ENCODE measurements around the gene TUBA8.
"Not testable (repeated sequence)": the region's sequence is repeated elsewhere in the genome, so short reads cannot be mapped to it uniquely, and the experiment has no call there.

DNA sequence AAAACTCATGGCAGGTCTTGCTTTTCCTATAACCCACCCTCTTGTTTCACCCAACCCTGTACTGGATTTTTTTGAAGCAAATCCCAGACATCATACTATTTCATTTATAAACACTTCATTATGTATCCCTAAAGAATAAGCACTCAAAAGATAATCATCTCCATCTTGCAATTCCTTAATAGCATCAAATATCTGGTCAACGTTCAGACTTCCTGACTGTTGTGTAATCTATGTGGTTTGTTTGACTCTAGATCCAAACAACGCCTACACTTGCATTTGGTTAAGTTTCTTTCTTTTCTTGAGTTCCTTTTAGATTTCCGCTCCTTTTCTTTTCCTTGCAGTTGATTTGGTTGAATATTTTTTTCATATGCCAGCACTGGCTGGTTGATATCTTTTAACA lies 61.6 kb downstream of the TUBA8 start:
- TF ChIP-seq, protein P1, sequence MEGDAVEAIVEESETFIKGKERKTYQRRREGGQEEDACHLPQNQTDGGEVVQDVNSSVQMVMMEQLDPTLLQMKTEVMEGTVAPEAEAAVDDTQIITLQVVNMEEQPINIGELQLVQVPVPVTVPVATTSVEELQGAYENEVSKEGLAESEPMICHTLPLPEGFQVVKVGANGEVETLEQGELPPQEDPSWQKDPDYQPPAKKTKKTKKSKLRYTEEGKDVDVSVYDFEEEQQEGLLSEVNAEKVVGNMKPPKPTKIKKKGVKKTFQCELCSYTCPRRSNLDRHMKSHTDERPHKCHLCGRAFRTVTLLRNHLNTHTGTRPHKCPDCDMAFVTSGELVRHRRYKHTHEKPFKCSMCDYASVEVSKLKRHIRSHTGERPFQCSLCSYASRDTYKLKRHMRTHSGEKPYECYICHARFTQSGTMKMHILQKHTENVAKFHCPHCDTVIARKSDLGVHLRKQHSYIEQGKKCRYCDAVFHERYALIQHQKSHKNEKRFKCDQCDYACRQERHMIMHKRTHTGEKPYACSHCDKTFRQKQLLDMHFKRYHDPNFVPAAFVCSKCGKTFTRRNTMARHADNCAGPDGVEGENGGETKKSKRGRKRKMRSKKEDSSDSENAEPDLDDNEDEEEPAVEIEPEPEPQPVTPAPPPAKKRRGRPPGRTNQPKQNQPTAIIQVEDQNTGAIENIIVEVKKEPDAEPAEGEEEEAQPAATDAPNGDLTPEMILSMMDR (IDR thresholded peaks at IDR 0.05), result not testable (repeated sequence)
- TF ChIP-seq EP300 (IDR thresholded peaks at IDR 0.05), result not testable (repeated sequence)

Data from ovary (tissue), 3 donors.